GM18499 (cell line): Measurements from ENCODE around the gene RAD18.

ENCODE experiments used
- ATAC-seq: cut with Tn5 transposase; IDR thresholded peaks from one replicate; pipeline ENCODE4 v1.9.1; 2021; ENCODE audit warnings: moderate number of reproducible peaks; ENCODE audit not compliant: insufficient read depth, unreplicated experiment

RAD18 gene

GRCh38 chr3:8840556-8840955, 122.7 kb downstream of the RAD18 start:
- no peak for ATAC-seq

GRCh38 chr3:8839607-8840325, 123.5 kb downstream of the RAD18 start:
- ATAC-seq = no peak

GRCh38 chr3:8838765-8839423, 124.4 kb downstream of the RAD18 start:
- no peak for ATAC-seq

- ATAC-seq = no peak
Measured at GRCh38 chr3:8838234-8838633, 125.0 kb downstream of the RAD18 start.

GRCh38 chr3:8837162-8837561, 126.1 kb downstream of the RAD18 start:
- ATAC-seq = no peak

GRCh38 chr3:8836096-8836495, 127.2 kb downstream of the RAD18 start:
- no peak for ATAC-seq

- no peak for ATAC-seq
Measured at GRCh38 chr3:8835385-8835784, 127.9 kb downstream of the RAD18 start.

GRCh38 chr3:8834974-8835373, 128.3 kb downstream of the RAD18 start:
- no peak for ATAC-seq

- ATAC-seq = no peak
Measured at GRCh38 chr3:8827641-8828040, 135.6 kb downstream of the RAD18 start.
